T-helper 2 cell treated with Interferon-gamma antibody and Interleukin-4, amounts not matched to agents 5 μg/mL and 100 μg/mL, for 36 hours (primary cell): ENCODE results near the gene DPH2.

ENCODE experiments used
- DNase-seq: peaks from one replicate; pipeline ENCODE4 v3.0.0; 2021; ENCODE audit warnings: low spot score
- H3K27ac Mint-ChIP-seq: one replicate; pipeline ENCODE4 v1.8.0; 2021; ENCODE audit warnings: mild to moderate bottlenecking, mixed read lengths
- H3K27me3 Mint-ChIP-seq: one replicate; pipeline ENCODE4 v1.8.0; 2021; ENCODE audit warnings: low read depth, mixed read lengths
- H3K36me3 Mint-ChIP-seq: one replicate; pipeline ENCODE4 v1.8.0; 2021; ENCODE audit warnings: low read depth, mixed read lengths
- H3K4me1 Mint-ChIP-seq: one replicate; pipeline ENCODE4 v1.8.0; 2021; ENCODE audit warnings: low read depth, mixed read lengths
- H3K4me3 Mint-ChIP-seq: one replicate; pipeline ENCODE4 v1.8.0; 2022; ENCODE audit warnings: mild to moderate bottlenecking, moderate library complexity, mixed read lengths
- H3K9me3 Mint-ChIP-seq: one replicate; pipeline ENCODE4 v1.8.0; 2021; ENCODE audit warnings: mixed read lengths

Gene DPH2

DNA sequence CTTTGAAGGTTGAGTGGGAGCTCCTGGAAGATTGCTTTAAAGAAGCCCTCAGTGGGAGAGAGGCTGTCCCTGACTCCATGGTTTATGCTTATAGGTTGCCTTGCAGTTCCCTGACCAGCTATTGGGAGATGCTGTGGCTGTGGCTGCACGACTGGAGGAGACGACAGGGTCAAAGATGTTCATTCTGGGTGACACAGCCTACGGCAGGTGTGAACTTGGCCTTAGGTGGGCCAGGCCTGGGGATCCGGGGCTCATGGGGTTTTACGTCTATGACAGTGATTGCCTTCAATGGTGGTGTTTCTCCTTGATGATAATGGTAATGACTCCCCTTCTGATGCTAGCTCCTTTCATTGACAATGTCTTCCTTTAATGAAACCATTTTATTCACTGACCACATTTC lies 692 bp downstream of the DPH2 start:
- no peaks in the 10 kb centered on the region for H3K27me3 Mint-ChIP-seq
- H3K4me1 Mint-ChIP-seq, result peaks cover 24% of the 10 kb centered on the region
- peak overlapping the region; percentile 86 for H3K27ac Mint-ChIP-seq
- peaks cover 20% of the 10 kb centered on the region for H3K36me3 Mint-ChIP-seq
- DNase-seq, result no peak
- H3K9me3 Mint-ChIP-seq, result no peaks in the 10 kb centered on the region
- H3K4me3 Mint-ChIP-seq, result peak overlapping the region; percentile 98

DNA sequence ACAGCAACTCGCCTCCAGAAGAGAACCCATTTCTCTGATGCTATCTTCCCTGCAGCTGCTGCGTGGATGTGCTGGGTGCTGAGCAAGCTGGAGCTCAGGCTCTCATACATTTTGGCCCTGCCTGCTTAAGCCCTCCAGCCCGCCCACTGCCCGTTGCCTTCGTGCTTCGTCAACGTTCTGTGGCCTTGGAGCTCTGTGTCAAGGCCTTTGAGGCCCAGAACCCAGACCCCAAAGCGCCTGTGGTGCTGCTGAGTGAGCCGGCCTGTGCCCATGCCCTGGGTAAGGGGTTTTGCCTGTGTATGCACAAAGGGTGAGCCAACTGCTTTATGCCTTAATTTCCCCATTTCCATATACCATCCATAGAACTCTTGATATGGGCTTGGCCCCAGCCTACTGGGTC lies 1.1 kb downstream of the DPH2 start:
- H3K4me1 Mint-ChIP-seq, result peaks cover 27% of the 10 kb centered on the region
- H3K36me3 Mint-ChIP-seq, result peaks cover 20% of the 10 kb centered on the region
- H3K27ac Mint-ChIP-seq, result no peak overlapping the region
- no peaks in the 10 kb centered on the region for H3K27me3 Mint-ChIP-seq
- peak overlapping the region; percentile 98 for H3K4me3 Mint-ChIP-seq
- H3K9me3 Mint-ChIP-seq, result no peaks in the 10 kb centered on the region
- DNase-seq, result no peak

DNA sequence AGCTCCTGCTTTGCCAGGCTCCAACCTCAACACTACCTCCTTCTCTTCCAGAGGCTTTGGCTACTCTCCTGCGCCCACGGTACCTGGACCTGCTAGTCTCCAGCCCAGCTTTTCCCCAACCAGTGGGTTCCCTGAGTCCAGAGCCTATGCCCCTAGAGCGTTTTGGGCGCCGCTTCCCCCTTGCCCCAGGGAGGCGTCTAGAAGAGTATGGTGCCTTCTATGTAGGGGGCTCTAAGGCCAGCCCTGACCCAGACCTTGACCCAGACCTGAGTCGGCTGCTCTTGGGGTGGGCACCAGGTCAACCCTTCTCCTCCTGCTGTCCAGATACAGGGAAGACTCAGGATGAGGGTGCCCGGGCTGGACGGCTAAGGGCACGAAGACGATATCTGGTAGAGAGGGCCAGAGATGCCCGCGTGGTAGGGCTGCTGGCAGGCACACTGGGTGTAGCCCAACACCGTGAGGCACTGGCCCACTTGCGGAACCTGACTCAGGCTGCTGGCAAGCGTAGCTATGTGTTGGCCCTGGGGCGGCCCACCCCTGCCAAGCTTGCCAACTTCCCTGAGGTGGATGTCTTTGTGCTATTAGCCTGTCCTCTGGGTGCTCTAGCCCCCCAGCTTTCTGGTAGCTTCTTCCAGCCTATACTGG lies 1.6 kb downstream of the DPH2 start:
- no peak overlapping the region for H3K27ac Mint-ChIP-seq
- peak overlapping the region; percentile 98 for H3K4me3 Mint-ChIP-seq
- no peaks in the 10 kb centered on the region for H3K27me3 Mint-ChIP-seq
- H3K4me1 Mint-ChIP-seq, result peaks cover 32% of the 10 kb centered on the region
- DNase-seq, result no peak
- H3K9me3 Mint-ChIP-seq, result no peaks in the 10 kb centered on the region
- H3K36me3 Mint-ChIP-seq, result peaks cover 23% of the 10 kb centered on the region

DNA sequence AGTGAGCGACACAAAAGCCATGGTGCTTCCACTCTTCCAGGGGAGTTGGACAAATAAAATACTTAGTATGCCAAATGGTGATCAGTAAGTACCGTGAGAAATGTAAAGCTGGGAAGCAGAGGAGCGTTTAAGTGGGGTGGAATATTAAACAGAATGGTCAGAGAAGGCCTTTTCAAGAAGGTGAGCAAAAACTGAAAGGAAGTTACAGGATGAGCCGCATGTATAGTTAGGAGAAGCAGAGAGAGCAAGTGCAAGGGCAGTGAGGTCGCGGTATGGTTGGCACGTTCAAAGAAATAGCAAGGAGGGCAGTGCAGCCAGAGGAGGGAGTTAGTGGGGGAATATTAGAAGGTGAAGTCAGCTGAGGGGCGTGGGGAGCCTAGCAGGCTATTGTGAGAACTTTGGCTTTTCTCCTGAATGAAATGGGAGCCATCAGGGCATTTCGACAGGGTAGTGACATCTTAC lies 4.2 kb downstream of the DPH2 start:
- H3K36me3 Mint-ChIP-seq, result peaks cover 44% of the 10 kb centered on the region

DNA sequence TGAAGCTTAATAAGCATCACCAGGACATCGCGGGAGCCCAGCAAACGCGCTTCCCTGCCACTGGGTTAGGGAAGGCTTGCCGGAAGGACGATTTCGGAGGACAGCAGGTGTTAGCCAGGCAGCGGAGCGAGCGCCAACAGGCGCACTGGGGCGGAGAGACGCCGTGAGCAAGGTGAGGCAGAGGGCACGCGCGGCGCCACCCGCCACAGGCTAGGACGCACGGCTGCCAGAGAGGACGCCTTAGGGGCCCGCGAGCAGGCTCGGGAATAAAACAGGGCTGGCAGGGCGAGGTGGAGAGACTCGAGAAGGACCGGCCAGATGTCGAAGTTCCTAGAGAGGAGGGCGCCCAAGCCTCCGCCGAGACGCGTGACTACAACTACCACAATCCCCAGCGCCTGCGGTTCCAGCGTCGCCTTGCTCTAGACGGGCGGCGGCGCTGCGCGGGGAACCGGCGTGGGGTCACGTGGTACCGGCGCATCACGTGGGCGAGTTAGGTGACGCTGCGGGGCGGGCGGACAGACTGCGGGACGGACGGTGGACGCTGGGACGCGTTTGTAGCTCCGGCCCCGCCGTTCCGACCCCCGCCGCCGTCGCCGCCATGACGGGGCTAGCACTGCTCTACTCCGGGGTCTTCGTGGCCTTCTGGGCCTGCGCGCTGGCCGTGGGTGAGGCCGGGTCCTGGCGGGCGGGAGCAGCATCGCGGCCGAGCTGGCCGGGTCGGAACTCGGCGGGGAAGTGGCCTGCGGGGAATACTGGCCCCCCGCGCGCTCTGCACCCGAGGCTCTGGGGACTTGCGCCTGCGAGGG lies 4.8 kb downstream of the DPH2 start, which contains the start of gene ATP6V0B:
Gene ATP6V0B (plus strand): TSS at position 518 of the 806 bp plus-strand sequence. CDS start 81 bp downstream, at position 599.
- peak; percentile 97 for DNase-seq
- H3K9me3 Mint-ChIP-seq, result no peaks in the 10 kb centered on the region
- H3K27ac Mint-ChIP-seq, result peak within 1 kb of the TSS; percentile 92
- H3K4me1 Mint-ChIP-seq, result peaks cover 40% of the 10 kb centered on the region
- peaks cover 44% of the 10 kb centered on the region for H3K36me3 Mint-ChIP-seq
- H3K27me3 Mint-ChIP-seq, result no peaks in the 10 kb centered on the region
- peak within 1 kb of the TSS; percentile 88 for H3K4me3 Mint-ChIP-seq

More for the DNA sequence above, 4.2 kb downstream of the DPH2 start:
- no peaks in the 10 kb centered on the region for H3K27me3 Mint-ChIP-seq
- H3K4me1 Mint-ChIP-seq, result peaks cover 43% of the 10 kb centered on the region
- H3K27ac Mint-ChIP-seq, result peak overlapping the region; percentile 92
- peak overlapping the region; percentile 88 for H3K4me3 Mint-ChIP-seq
- no peaks in the 10 kb centered on the region for H3K9me3 Mint-ChIP-seq
- DNase-seq, result no peak

DNA sequence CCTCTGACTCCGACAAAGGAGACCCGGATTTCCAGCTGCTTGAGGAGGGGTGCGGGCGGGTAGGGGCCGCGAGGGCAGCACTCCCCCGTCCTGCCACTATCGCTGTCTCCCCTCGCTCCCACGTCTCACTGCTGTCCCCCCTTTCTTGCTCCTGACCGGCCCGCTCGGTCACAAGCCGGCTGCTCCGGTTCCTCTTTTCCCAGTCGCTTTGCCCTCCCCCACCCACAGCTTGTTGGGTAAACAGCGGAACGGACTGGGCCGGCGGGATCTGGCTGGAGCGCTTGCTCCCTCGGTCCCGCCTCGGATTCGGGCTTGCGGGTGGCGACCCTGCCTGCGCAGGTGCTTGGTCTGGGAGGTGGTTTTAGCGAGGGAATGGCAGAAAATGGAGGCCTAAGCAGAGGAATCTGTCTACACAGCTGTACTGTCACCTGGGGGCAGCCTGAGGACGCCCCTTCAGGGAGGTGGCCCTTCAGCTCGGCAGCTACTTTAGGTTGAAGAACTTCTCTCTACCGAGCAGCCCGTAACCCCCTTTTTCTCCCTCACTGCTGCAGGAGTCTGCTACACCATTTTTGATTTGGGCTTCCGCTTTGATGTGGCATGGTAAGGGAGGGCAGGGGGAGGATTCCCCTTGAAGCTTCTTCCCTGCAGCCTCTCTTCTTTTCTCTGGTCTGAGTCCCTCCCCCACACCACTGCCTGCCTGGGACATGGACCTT lies 5.6 kb downstream of the DPH2 start:
- H3K27ac Mint-ChIP-seq, result peak overlapping the region; percentile 92
- no peaks in the 10 kb centered on the region for H3K9me3 Mint-ChIP-seq
- peaks cover 40% of the 10 kb centered on the region for H3K4me1 Mint-ChIP-seq
- no peak for DNase-seq
- H3K4me3 Mint-ChIP-seq, result peak overlapping the region; percentile 88
- no peaks in the 10 kb centered on the region for H3K27me3 Mint-ChIP-seq
- H3K36me3 Mint-ChIP-seq, result peaks cover 42% of the 10 kb centered on the region

DNA sequence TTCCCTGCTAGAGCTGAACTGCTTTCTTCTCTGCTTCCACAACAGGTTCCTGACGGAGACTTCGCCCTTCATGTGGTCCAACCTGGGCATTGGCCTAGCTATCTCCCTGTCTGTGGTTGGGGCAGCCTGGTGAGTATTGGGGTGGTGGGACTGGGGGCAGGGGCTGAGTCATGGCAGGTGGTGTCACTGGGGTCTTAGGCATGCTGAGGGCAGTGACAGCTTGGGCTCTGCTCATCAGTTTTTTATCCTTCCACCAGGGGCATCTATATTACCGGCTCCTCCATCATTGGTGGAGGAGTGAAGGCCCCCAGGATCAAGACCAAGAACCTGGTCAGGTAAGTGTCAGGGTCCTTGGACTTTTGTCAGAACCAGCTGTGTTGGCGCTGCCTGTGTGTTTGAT lies 6.2 kb downstream of the DPH2 start:
- Mint-ChIP-seq H3K4me1 (peaks cover 39% of the 10 kb centered on the region), H3K9me3 (no peaks in the 10 kb centered on the region), H3K36me3 (peaks cover 40% of the 10 kb centered on the region), H3K27ac (peak overlapping the region; percentile 92), H3K4me3 (peak overlapping the region; percentile 88), H3K27me3 (no peaks in the 10 kb centered on the region)
- no peak for DNase-seq

DNA sequence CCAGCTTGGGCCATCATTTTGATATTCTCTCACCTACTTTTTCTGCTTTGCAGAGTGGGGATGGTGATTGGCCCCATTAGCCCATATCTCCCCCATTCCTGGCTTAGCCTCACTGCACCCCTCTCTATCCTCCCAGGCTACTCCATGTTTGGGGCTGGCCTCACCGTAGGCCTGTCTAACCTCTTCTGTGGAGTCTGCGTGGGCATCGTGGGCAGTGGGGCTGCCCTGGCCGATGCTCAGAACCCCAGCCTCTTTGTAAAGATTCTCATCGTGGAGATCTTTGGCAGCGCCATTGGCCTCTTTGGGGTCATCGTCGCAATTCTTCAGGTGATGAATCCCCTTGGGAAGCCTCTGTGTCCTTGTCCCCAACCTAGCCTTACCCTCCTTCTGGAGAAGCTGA lies 7.1 kb downstream of the DPH2 start:
- DNase-seq, result no peak
- H3K4me1 Mint-ChIP-seq, result peaks cover 39% of the 10 kb centered on the region
- no peak overlapping the region for H3K27ac Mint-ChIP-seq
- peak overlapping the region; percentile 88 for H3K4me3 Mint-ChIP-seq
- no peaks in the 10 kb centered on the region for H3K27me3 Mint-ChIP-seq
- peaks cover 39% of the 10 kb centered on the region for H3K36me3 Mint-ChIP-seq
- H3K9me3 Mint-ChIP-seq, result no peaks in the 10 kb centered on the region

DNA sequence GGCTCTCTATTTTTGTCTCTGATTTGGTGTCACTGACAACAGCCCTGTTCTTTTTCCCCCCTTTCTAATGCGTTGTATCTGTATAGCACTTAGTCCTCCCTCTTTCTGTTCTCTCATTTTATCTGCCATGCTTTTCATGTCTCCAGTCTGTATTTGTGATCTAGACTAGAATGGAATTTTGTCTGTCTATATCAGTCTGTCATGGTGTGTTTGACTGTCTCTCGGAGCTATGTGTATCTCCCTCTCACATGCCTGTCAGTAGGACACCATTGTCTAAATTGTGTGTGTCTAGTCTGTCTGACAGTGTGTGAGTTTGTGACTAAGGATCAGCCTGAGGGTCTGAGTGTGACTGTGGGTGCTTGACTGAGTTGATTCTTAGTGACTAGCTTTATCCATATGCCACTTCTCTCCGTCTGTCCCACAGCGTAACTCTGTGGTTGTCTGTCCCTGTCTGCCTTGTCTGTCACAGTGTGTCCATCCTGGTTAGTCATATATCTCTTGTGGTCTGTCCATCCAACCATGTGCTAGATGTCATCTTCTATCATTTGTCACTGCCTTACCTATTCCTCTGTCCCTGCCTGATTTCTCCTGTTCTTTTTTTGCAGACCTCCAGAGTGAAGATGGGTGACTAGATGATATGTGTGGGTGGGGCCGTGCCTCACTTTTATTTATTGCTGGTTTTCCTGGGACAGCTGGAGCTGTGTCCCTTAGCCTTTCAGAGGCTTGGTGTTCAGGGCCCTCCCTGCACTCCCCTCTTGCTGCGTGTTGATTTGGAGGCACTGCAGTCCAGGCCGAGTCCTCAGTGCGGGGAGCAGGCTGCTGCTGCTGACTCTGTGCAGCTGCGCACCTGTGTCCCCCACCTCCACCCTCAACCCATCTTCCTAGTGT lies 7.8 kb downstream of the DPH2 start:
- Mint-ChIP-seq H3K27ac (no peak overlapping the region), H3K4me1 (peaks cover 41% of the 10 kb centered on the region), H3K36me3 (peaks cover 33% of the 10 kb centered on the region), H3K27me3 (no peaks in the 10 kb centered on the region), H3K9me3 (no peaks in the 10 kb centered on the region), H3K4me3 (peak overlapping the region; percentile 88)
- DNase-seq, result no peak

DNA sequence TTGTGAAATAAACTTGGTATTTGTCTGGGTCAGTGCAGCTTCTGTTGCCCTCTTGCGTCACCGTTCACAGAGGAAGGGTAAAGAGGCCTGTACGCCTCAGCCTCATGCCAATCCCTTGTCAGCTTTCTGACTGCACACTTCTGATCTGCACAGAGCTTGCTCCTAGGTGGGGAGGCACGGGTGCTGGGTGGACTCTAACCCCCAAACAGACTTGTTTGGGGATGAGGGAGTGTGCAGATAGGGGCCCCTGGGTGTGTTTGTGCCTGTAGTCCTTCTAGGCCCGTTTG lies 8.4 kb downstream of the DPH2 start:
- no peaks in the 10 kb centered on the region for H3K9me3 Mint-ChIP-seq
- no peak for DNase-seq
- H3K4me3 Mint-ChIP-seq, result peak overlapping the region; percentile 88
- no peak overlapping the region for H3K27ac Mint-ChIP-seq
- H3K27me3 Mint-ChIP-seq, result no peaks in the 10 kb centered on the region
- peaks cover 30% of the 10 kb centered on the region for H3K36me3 Mint-ChIP-seq
- peaks cover 41% of the 10 kb centered on the region for H3K4me1 Mint-ChIP-seq

DNA sequence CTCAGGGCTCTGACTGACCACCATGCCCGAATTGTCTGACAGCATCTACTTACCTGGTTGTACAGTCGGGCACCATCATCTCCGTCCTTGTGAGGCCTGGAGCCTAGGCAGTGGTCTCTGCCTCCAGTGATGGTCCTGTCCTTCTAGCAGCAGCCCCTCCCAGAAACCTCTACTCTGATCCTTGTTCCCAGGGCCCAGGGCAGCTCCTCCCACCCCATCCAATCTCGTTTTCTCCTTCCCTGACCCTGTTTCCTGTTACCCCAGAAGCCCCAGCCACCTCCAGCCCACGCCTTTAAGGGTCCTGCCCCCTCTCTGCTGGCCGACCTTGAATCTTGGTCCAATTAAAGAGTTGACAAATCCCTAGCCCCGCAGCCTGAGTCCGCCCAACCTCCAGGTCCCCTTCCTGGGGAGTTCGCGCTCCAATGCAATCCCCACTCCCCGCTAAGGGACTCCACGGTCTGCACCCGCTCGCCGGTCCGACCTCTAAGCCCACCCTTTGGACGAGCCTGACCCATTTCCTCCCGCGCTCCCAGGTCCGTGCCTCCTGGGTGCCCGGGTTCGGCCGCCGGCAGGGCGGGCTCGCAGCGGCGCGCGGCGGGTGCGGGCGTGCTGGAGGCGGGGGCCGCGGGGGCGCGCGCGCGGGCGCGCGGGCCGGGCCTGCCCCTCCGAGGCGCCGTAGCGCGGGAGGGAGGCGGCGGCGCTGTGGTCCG lies 8.9 kb downstream of the DPH2 start, which contains the start of gene B4GALT2:
Gene B4GALT2 (plus strand): TSS at position 660 of the 710 bp plus-strand sequence. CDS start 1,951 bp downstream, outside the sequence.
- Mint-ChIP-seq H3K27me3 (no peaks in the 10 kb centered on the region), H3K4me1 (peaks cover 36% of the 10 kb centered on the region), H3K4me3 (peak within 1 kb of the TSS; percentile 88), H3K27ac (peak within 1 kb of the TSS; percentile 87), H3K36me3 (peaks cover 25% of the 10 kb centered on the region), H3K9me3 (no peaks in the 10 kb centered on the region)
- peak; percentile 51 for DNase-seq

DNA sequence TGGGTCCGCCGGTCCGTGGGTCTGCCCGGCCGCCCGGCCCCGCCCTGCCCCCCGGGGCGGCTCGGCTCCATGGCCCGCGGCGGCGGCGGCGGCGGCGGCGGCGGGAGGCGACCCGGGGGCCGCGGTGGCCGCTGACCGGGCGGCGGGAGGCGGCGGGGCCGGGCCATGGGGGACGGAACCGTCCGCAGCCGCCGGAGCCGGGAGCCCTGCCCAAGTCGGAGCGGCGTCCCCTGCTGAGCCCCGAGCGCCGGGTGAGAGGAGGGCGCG lies 9.4 kb downstream of the DPH2 start:
- Mint-ChIP-seq H3K4me1 (peaks cover 32% of the 10 kb centered on the region), H3K27ac (no peak overlapping the region), H3K9me3 (no peaks in the 10 kb centered on the region), H3K4me3 (no peak overlapping the region), H3K27me3 (no peaks in the 10 kb centered on the region), H3K36me3 (peaks cover 26% of the 10 kb centered on the region)
- DNase-seq, result no peak
